B cell (primary cell): ENCODE measurements around the gene BANP. TPM values are rescaled to one million over a fixed set of nuclear protein-coding genes. Genes with fewer than 3 reads are reported as not detected.

Source experiments
- ATAC-seq: fragments of 200-7000 bp; cut with Tn5 transposase; one replicate; pipeline ENCODE4 v1.10.0; 2021; ENCODE audit warnings: low read depth, mild to moderate bottlenecking, moderate number of reproducible peaks, moderate library complexity
- CTCF ChIA-PET: fragments of 350-600 bp; sonication (Branson Sonifier 250); formaldehyde crosslinking; loops from one replicate; lab custom pipeline; 2021; ENCODE audit warnings: antibody characterized with exemption, inconsistent platforms; lab: Charles Lee
- POLR2A ChIA-PET: fragments of 350-600 bp; sonication (Branson Sonifier 250); formaldehyde crosslinking; loops from one replicate; lab custom pipeline; 2021; ENCODE audit warnings: antibody characterized with exemption; lab: Charles Lee
- DNase-seq: peaks from one replicate; pipeline ENCODE4 v3.0.0; 2013
- H2AFZ ChIP-seq: 2 replicates; pipeline ENCODE4 v1.6.1; 2012; ENCODE audit warnings: mild to moderate bottlenecking, low read depth, low read length; ENCODE audit not compliant: insufficient read depth, poor library complexity, severe bottlenecking
- H3K27ac ChIP-seq, 2 donors: 1 replicate in 1 of 2; 2 replicates in 1 of 2; pipeline ENCODE4 v1.5.1; 2012 to 2013; ENCODE audit warnings: low read length in 2 of 2, mild to moderate bottlenecking in 2 of 2, moderate library complexity in 1 of 2
- H3K27me3 ChIP-seq, 4 experiments: fragments of 200-600 bp in 1 of 4; sonication (generic) in 1 of 4; replicated peaks in 1 of 4; 1 replicate in 2 of 4; 2 replicates in 2 of 4; pipeline versions ENCODE4 v1.6.1 to v1.7.0; 2013 to 2016; ENCODE audit warnings: low read length in 3 of 4, mild to moderate bottlenecking in 2 of 4, mixed read lengths in 1 of 4, moderate library complexity in 1 of 4; ENCODE audit not compliant: insufficient read depth in 4 of 4, control insufficient read depth in 3 of 4; ENCODE audit errors: control extremely low read depth in 1 of 4
- H3K36me3 ChIP-seq, 2 experiments: replicated peaks in 1 of 2; 1 replicate in 1 of 2; 2 replicates in 1 of 2; pipeline versions ENCODE4 v1.6.1 to v1.7.1; 2013; ENCODE audit warnings: low read length in 1 of 2; ENCODE audit not compliant: insufficient read depth in 2 of 2, control insufficient read depth in 1 of 2; ENCODE audit errors: control extremely low read depth in 1 of 2, extremely low read depth in 1 of 2
- H3K4me1 ChIP-seq, 2 donors: fragments of 200-600 bp in 1 of 2; sonication (generic) in 1 of 2; 1 replicate in 1 of 2; 2 replicates in 1 of 2; pipeline versions ENCODE4 v1.5.1 to v1.6.1; 2013 to 2017; ENCODE audit warnings: low read length in 2 of 2; ENCODE audit not compliant: control insufficient read depth in 2 of 2, insufficient read depth in 2 of 2
- H3K4me2 ChIP-seq: replicated peaks from 2 replicates; pipeline ENCODE3; 2012; ENCODE audit warnings: mild to moderate bottlenecking, low read depth, low read length; ENCODE audit not compliant: poor library complexity, severe bottlenecking
- H3K4me3 ChIP-seq, 5 experiments: fragments of 200-600 bp in 1 of 5; sonication (generic) in 1 of 5; 1 replicate in 3 of 5; 2 replicates in 2 of 5; pipeline versions ENCODE4 v1.5.1 to v1.7.0; 2011 to 2016; ENCODE audit warnings: low read length in 4 of 5, mild to moderate bottlenecking in 4 of 5, low read depth in 2 of 5, control low read depth in 1 of 5, moderate library complexity in 1 of 5; ENCODE audit not compliant: insufficient read depth in 1 of 5; ENCODE audit errors: control extremely low read depth in 1 of 5, extremely low read depth in 1 of 5
- H3K79me2 ChIP-seq: fragments of 200-600 bp; sonication (generic); one replicate; pipeline ENCODE4 v1.6.0; 2016; ENCODE audit warnings: low read length; ENCODE audit not compliant: control insufficient read depth, insufficient read depth
- H3K9ac ChIP-seq: fragments of 200-600 bp; sonication (generic); 2 replicates; pipeline ENCODE4 v1.6.1; 2017; ENCODE audit warnings: mild to moderate bottlenecking, low read length, moderate library complexity
- H3K9me3 ChIP-seq, 3 donors: one replicate each; pipeline versions ENCODE4 v1.6.1 to v1.7.1; 2013; ENCODE audit warnings: low read length in 2 of 3; ENCODE audit not compliant: control insufficient read depth in 2 of 3, insufficient read depth in 1 of 3; ENCODE audit errors: control extremely low read depth in 1 of 3
- H4K20me1 ChIP-seq: 2 replicates; pipeline ENCODE4 v1.6.0; 2012; ENCODE audit warnings: mild to moderate bottlenecking, low read length; ENCODE audit not compliant: insufficient read depth, control insufficient read depth, poor library complexity, severe bottlenecking
- H3K27ac Mint-ChIP-seq: one replicate; pipeline ENCODE4 v1.8.0; 2021; ENCODE audit warnings: mixed read lengths
- H3K27me3 Mint-ChIP-seq: one replicate; pipeline ENCODE4 v1.8.0; 2021; ENCODE audit warnings: mixed read lengths
- H3K4me1 Mint-ChIP-seq: one replicate; pipeline ENCODE4 v1.8.0; 2021; ENCODE audit warnings: mixed read lengths
- H3K4me3 Mint-ChIP-seq: one replicate; pipeline ENCODE4 v1.8.0; 2021; ENCODE audit warnings: mixed read lengths
- H3K9me3 Mint-ChIP-seq: one replicate; pipeline ENCODE4 v1.8.0; 2022; ENCODE audit warnings: mixed read lengths; ENCODE audit not compliant: insufficient read depth
- CTCF ChIP-seq: fragments of 200-600 bp; IDR thresholded peaks from one replicate; pipeline ENCODE4 v1.8.0; 2022; ENCODE audit warnings: antibody characterized with exemption, mild to moderate bottlenecking
- EZH2 ChIP-seq: IDR thresholded peaks from 2 replicates; pipeline ENCODE4 v1.6.1; 2012; ENCODE audit warnings: borderline replicate concordance, low read depth, mild to moderate bottlenecking, moderate library complexity, low read length; ENCODE audit not compliant: insufficient read depth, poor library complexity, severe bottlenecking
- WGBS: methylation state at CpG from one replicate; pipeline ENCODE4 v1.1.5; 2013; ENCODE audit warnings: missing lambda C conversion rate; ENCODE audit not compliant: insufficient coverage; 5-methylcytosine and 5-hydroxymethylcytosine counted together
- intact Hi-C: fragments of 100-400 bp; cut with micrococcal nuclease; formaldehyde crosslinking; loops from one replicate; pipeline ENCODE4 v1.10.0; 2022
- polyA plus RNA-seq: library from polyadenylated mRNA; depleted of rRNA; stranded (reverse); fragments of >200 nt; gene quantifications from 2 replicates; pipeline ENCODE4 v1.2.3, GENCODE V29; 2012
- total RNA-seq, 2 donors: library from RNA; stranded (reverse); fragments of 120-200 nt in 1 of 2; gene quantifications; 1 replicate in 1 of 2; 2 replicates in 1 of 2; pipeline versions ENCODE4 v1.2.3 to v1.2.4, GENCODE V29; 2013 to 2022

BANP gene
- total and polyA plus RNA-seq, 2 donors (not counting 1 experiment from before 2014, with no cell fraction given), result 44.4 to 181 TPM

- H3K9me3 ChIP-seq, result peaks cover 0 to 10% (median 0%) of the 10 kb centered on the region in 3 donors
- H3K4me1 Mint-ChIP-seq, result peaks cover 54% of the 10 kb centered on the region
- H3K27me3 ChIP-seq, result no peaks in the 10 kb centered on the region
- WGBS, result 95% methylated on average over 12 of the region's 15 CpGs
- peak overlapping the region; percentile 3 for H3K4me3 Mint-ChIP-seq
- H3K27me3 Mint-ChIP-seq, result no peaks in the 10 kb centered on the region
- H3K27ac ChIP-seq, result peak overlapping the region in 1 of 2 donors; percentile 23
- peaks cover 8% of the 10 kb centered on the region for H3K79me2 ChIP-seq
- no peak overlapping the region for H3K4me2 ChIP-seq
- H3K9me3 Mint-ChIP-seq, result peaks cover 2% of the 10 kb centered on the region
- TF ChIP-seq CTCF, result no peak
- no peak for TF ChIP-seq EZH2
- H3K9ac ChIP-seq, result no peak overlapping the region
- H3K36me3 ChIP-seq, result peaks cover 0 to 37% of the 10 kb centered on the region in 2 experiments
- no peak for DNase-seq
- H3K4me3 ChIP-seq, result no peak overlapping the region
- no peak for ATAC-seq
- CTCF ChIA-PET, result no interaction called here
- peak overlapping the region; percentile 92 for H3K27ac Mint-ChIP-seq
- no peaks in the 10 kb centered on the region for H4K20me1 ChIP-seq
- POLR2A ChIA-PET, result no interaction called here
- peaks cover 36 to 52% of the 10 kb centered on the region in 2 donors for H3K4me1 ChIP-seq
- no peak overlapping the region for H2AFZ ChIP-seq
- intact Hi-C loops, result no loop called here
These were observed 97.8 kb downstream of the BANP start for GRCh38 chr16:88048985-88049384.

GRCh38 chr16:88049561-88050545 lies 98.6 kb downstream of the BANP start:
- H3K4me1 ChIP-seq, result peaks cover 35 to 44% of the 10 kb centered on the region in 2 donors
- peaks cover 49% of the 10 kb centered on the region for H3K4me1 Mint-ChIP-seq
- POLR2A ChIA-PET, result no interaction called here
- no peak for ATAC-seq
- peaks cover 14% of the 10 kb centered on the region for H3K79me2 ChIP-seq
- no peak for DNase-seq
- H3K9me3 ChIP-seq, result peaks cover 0 to 10% (median 0%) of the 10 kb centered on the region in 3 donors
- H3K27ac Mint-ChIP-seq, result peak overlapping the region; percentile 92
- no peak overlapping the region for H2AFZ ChIP-seq
- no peaks in the 10 kb centered on the region for H3K27me3 ChIP-seq
- H3K9ac ChIP-seq, result no peak overlapping the region
- H3K27ac ChIP-seq, result peak overlapping the region in 1 of 2 donors; percentile 23
- H4K20me1 ChIP-seq, result no peaks in the 10 kb centered on the region
- H3K4me3 ChIP-seq, result no peak overlapping the region
- no peak overlapping the region for H3K4me2 ChIP-seq
- no peaks in the 10 kb centered on the region for H3K27me3 Mint-ChIP-seq
- 92% methylated on average over 12 of the region's 25 CpGs for WGBS
- TF ChIP-seq CTCF (no peak), EZH2 (no peak)
- CTCF ChIA-PET, result no interaction called here
- peaks cover 2% of the 10 kb centered on the region for H3K9me3 Mint-ChIP-seq
- H3K36me3 ChIP-seq, result peaks cover 0 to 37% of the 10 kb centered on the region in 2 experiments
- intact Hi-C loops, result no loop called here
- no peak overlapping the region for H3K4me3 Mint-ChIP-seq
